Panc1 (cell line): ENCODE measurements around the gene SAPCD1. TPM values are rescaled to one million over a fixed set of nuclear protein-coding genes. Genes with fewer than 3 reads are reported as not detected.

ENCODE experiments used
- ATAC-seq: fragments of 200-7000 bp; cut with Tn5 transposase; 2 replicates; pipeline ENCODE4 v1.9.1; 2020; ENCODE audit warnings: mild to moderate bottlenecking, moderate library complexity
- BruUV-seq: library from RNA; stranded (reverse); fragments of 400-500 nt; replicated peaks from 2 replicates; lab custom pipeline; 2021; lab: Mats Ljungman, UMichigan
- CTCF ChIA-PET: fragments of 300-600 bp; sonication (Branson Sonifier 250); formaldehyde crosslinking; loops from one replicate; lab custom pipeline; 2022; ENCODE audit warnings: antibody characterized with exemption; lab: Charles Lee
- POLR2A ChIA-PET: fragments of 300-600 bp; sonication (Branson Sonifier 250); formaldehyde crosslinking; loops from one replicate; lab custom pipeline; 2022; ENCODE audit warnings: antibody characterized with exemption; lab: Charles Lee
- DNase-seq: peaks from one replicate; pipeline ENCODE4 v3.0.0-alpha.2; 2010; ENCODE audit warnings: low read depth, low spot score
- H3K27ac ChIP-seq: 2 replicates; pipeline ENCODE4 v1.5.1; 2011; ENCODE audit warnings: mild to moderate bottlenecking, low read length, inconsistent platforms
- H3K27me3 ChIP-seq: fragments of 200-500 bp; sonication (Bioruptor generic); 2 replicates; pipeline ENCODE4 v1.6.0; 2014; ENCODE audit warnings: low read length, inconsistent platforms; ENCODE audit not compliant: control insufficient read depth, insufficient read depth
- H3K36me3 ChIP-seq: fragments of 200-500 bp; sonication (Bioruptor generic); 2 replicates; pipeline ENCODE4 v1.5.1; 2014; ENCODE audit warnings: inconsistent platforms, mild to moderate bottlenecking, low read length, moderate library complexity; ENCODE audit not compliant: control insufficient read depth, insufficient read depth
- H3K4me1 ChIP-seq: 2 replicates; pipeline ENCODE4 v1.5.1; 2011; ENCODE audit warnings: inconsistent platforms, mild to moderate bottlenecking, low read length, moderate library complexity; ENCODE audit not compliant: control insufficient read depth, insufficient read depth
- H3K4me3 ChIP-seq, 2 experiments: 2 replicates each; pipeline ENCODE4 v1.5.1; 2011 to 2012; ENCODE audit warnings: low read depth in 2 of 2, low read length in 2 of 2, mild to moderate bottlenecking in 2 of 2, inconsistent platforms in 1 of 2, moderate library complexity in 1 of 2
- H3K9me3 ChIP-seq: fragments of 200-500 bp; sonication (Bioruptor generic); 2 replicates; pipeline ENCODE4 v1.5.1; 2014; ENCODE audit warnings: low read depth, mild to moderate bottlenecking, inconsistent platforms, low read length, moderate library complexity; ENCODE audit not compliant: control insufficient read depth, insufficient read depth
- POLR2AphosphoS5 ChIP-seq: IDR thresholded peaks from 2 replicates; pipeline ENCODE4 v1.6.1; 2012; ENCODE audit warnings: mild to moderate bottlenecking, low read depth, low read length, moderate library complexity
- REST ChIP-seq, 2 experiments: IDR thresholded peaks; 2 replicates each; pipeline ENCODE4 v1.6.1; 2011 to 2012; ENCODE audit warnings: low read depth in 2 of 2, control low read depth in 1 of 2, low read length in 1 of 2, mild to moderate bottlenecking in 1 of 2, moderate library complexity in 1 of 2; ENCODE audit not compliant: insufficient read depth in 1 of 2
- SIN3A ChIP-seq: IDR thresholded peaks from 2 replicates; pipeline ENCODE4 v1.6.1; 2012; ENCODE audit warnings: low read depth, mild to moderate bottlenecking, low read length, moderate library complexity, borderline replicate concordance; ENCODE audit not compliant: insufficient read depth
- TCF7L2 ChIP-seq: IDR thresholded peaks from 2 replicates; pipeline ENCODE4 v1.6.1; 2011; ENCODE audit warnings: mild to moderate bottlenecking, low read depth, low read length, inconsistent platforms
- in situ Hi-C: cut with HindIII; loops from 2 replicates; pipeline ENCODE4 v1.10.0; 2016; ENCODE audit warnings: low sequenced_read_pairs, low pct_unique_long_range_greater_than_20kb
- intact Hi-C: fragments of 100-400 bp; cut with micrococcal nuclease; formaldehyde crosslinking; loops from one replicate; pipeline ENCODE4 v1.10.0; 2022; ENCODE audit not compliant: unreplicated experiment
- total RNA-seq: library from RNA; stranded (reverse); gene quantifications from one replicate; pipeline ENCODE4 v1.2.1, GENCODE V29; 2021; ENCODE audit not compliant: unreplicated experiment
- TF ChIP-seq, protein P1 (sequence below): fragments of 450-650 bp; IDR thresholded peaks from 2 replicates; pipeline ENCODE4 v1.5.1; 2017; ENCODE audit warnings: mild to moderate bottlenecking

SAPCD1 gene
- total RNA-seq, 1 experiment from 2014 or later: 6.3 TPM

GRCh38 chr6:31725502-31726350 lies 36.7 kb upstream of the SAPCD1 start:
- CTCF ChIA-PET: no interaction called here

GRCh38 chr6:31727034-31727716 lies 35.3 kb upstream of the SAPCD1 start:
- in situ Hi-C loops: no loop called here
- Histone ChIP-seq H3K36me3 (peaks cover 9% of the 10 kb centered on the region), H3K4me1 (peaks cover 22% of the 10 kb centered on the region), H3K4me3 (no peak overlapping the region), H3K27me3 (no peaks in the 10 kb centered on the region), H3K27ac (no peak overlapping the region), H3K9me3 (no peaks in the 10 kb centered on the region)
- no peak for TF ChIP-seq POLR2AphosphoS5
- TF ChIP-seq TCF7L2: no peak
- no peak for TF ChIP-seq SIN3A
- TF ChIP-seq, protein P1, sequence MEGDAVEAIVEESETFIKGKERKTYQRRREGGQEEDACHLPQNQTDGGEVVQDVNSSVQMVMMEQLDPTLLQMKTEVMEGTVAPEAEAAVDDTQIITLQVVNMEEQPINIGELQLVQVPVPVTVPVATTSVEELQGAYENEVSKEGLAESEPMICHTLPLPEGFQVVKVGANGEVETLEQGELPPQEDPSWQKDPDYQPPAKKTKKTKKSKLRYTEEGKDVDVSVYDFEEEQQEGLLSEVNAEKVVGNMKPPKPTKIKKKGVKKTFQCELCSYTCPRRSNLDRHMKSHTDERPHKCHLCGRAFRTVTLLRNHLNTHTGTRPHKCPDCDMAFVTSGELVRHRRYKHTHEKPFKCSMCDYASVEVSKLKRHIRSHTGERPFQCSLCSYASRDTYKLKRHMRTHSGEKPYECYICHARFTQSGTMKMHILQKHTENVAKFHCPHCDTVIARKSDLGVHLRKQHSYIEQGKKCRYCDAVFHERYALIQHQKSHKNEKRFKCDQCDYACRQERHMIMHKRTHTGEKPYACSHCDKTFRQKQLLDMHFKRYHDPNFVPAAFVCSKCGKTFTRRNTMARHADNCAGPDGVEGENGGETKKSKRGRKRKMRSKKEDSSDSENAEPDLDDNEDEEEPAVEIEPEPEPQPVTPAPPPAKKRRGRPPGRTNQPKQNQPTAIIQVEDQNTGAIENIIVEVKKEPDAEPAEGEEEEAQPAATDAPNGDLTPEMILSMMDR: no peak
- no peak for TF ChIP-seq REST (IDR thresholded peaks at IDR 0.05; ENCODE audit: insufficient read depth in 1 of 2, low read depth in 2 of 2, low read length in 1 of 2)
- ChIA-PET POLR2A (interaction anchor here (1.0 kb wide), 1 partner anchor 96 kb away, joined by 4 read pairs; no protein-coding TSS in a partner anchor), CTCF (no interaction called here)
- intact Hi-C loops: no loop called here
- DNase-seq (no peak), ATAC-seq (no peak)
- no TSS peak for BruUV-seq

More at GRCh38 chr6:31725502-31726350, 36.7 kb upstream of the SAPCD1 start:
- POLR2A ChIA-PET: interaction anchor here (0.7 kb wide), 1 partner anchor 113 kb away, joined by 3 read pairs; no protein-coding TSS in a partner anchor
- Histone ChIP-seq H3K36me3 (peaks cover 4% of the 10 kb centered on the region), H3K4me1 (peaks cover 8% of the 10 kb centered on the region), H3K9me3 (no peaks in the 10 kb centered on the region), H3K27ac (no peak overlapping the region), H3K4me3 (no peak overlapping the region), H3K27me3 (no peaks in the 10 kb centered on the region)
- in situ Hi-C loops: no loop called here
- ATAC-seq: no peak
- intact Hi-C loops: no loop called here
- no peak for DNase-seq
- no peak for TF ChIP-seq REST (IDR thresholded peaks at IDR 0.05; ENCODE audit: insufficient read depth in 1 of 2, low read depth in 2 of 2, low read length in 1 of 2)
- TF ChIP-seq, protein P1: no peak
- TF ChIP-seq TCF7L2: no peak
- TF ChIP-seq SIN3A: no peak
- TF ChIP-seq POLR2AphosphoS5: no peak
- no TSS peak for BruUV-seq
